GM21526 (cell line): ENCODE data around the gene PDE4B.
"Not testable (repeated sequence)": the region's sequence is repeated elsewhere in the genome, so short reads cannot be mapped to it uniquely, and the experiment has no call there.

Source experiments
- ATAC-seq: cut with Tn5 transposase; IDR thresholded peaks from one replicate; pipeline ENCODE4 v1.9.1; 2021; ENCODE audit warnings: moderate library complexity; ENCODE audit not compliant: unreplicated experiment, low FRiP score

PDE4B gene

DNA sequence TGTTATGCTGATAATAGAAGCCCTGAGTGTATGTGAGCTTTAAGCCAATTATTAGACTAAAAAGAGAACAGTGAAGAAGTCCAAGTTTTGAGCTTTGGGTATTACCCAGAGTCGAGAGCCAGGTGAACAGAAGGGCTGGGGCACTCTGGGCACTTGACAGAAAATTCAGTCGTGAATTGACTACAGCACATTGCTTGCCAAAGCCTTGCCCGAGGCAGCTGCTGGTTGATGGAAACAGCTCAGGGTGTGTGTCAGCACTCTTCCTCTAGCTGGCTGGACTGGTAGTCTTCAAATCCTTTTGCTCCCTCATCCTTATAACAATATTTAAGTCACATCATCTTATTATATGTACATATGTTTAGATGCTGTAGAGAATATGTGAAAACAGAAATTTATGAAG, 21.3 kb downstream of the PDE4B start:
- ATAC-seq = no peak

DNA sequence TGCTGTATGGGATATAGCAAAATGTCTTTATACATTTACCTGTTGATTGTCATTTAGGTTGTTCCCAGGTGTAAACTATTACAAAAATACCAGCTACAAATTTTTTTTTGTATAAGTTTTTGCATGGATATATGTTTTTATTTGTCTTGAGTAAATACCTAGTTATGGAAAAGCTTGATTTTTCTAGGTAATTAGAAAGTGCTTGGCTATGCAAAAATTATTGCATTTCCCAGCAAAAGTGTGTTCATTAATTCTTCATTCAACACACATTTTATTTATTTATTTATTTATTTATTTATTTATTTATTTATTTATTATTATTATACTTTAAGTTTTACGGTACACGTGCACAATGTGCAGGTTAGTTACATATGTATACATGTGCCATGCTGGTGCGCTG, 22.1 kb downstream of the PDE4B start:
- ATAC-seq = no peak

DNA sequence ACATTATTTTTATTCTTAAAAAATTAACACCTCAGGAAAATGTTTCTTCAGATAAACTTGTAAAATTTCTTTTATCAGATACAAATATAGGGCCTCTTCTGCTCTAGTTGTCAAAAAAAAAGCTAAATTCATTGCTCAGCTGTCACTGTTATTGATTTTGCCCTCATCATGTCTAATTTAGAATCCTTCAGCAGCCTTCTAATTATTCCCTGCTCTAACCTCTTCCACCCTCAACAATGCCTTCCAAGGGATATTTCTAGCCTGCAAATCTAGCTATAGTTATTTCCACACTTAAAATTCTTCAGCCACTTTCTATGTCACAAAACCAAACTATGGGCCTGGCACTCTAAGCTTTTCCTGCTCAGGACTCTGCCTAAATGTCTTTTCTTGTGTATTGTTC, 25.2 kb downstream of the PDE4B start:
- ATAC-seq = no peak

DNA sequence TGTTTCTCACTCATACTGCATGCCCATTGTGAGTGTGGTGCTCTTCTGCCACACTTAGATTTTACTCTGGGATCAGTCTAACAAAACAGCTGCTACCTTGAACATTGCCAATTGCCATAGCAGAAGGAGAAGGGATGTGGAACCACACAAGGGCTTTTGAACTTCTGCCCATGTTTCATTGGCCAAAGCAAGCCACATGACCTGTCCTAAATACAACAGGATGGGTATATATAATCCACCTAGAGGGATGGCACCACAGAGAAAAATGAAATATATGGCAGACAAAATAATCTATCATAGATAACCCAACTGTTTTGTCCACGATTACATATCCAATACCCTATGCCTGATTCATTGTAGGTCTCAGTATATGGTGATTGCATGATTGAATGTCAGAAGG, 26.3 kb downstream of the PDE4B start:
- ATAC-seq = no peak

DNA sequence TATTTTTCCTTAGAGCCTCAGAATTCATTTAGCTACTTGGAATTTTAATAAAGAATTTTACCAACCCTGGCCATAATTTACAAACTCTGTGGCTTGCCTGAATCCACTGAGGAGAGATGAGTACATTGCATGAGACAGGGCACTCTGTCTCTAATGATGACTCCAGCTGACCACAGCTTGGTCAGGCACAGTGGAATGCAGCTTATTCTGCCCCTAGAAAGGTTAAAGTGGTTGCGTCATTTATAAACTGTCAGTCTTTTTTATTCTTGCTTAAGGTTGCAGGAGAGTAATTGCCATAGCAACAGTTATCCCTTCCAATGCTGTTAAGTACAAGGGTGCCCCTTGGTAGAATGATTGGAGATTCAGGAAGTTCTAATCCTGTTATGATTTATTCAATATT, 28.3 kb downstream of the PDE4B start:
- no peak for ATAC-seq

DNA sequence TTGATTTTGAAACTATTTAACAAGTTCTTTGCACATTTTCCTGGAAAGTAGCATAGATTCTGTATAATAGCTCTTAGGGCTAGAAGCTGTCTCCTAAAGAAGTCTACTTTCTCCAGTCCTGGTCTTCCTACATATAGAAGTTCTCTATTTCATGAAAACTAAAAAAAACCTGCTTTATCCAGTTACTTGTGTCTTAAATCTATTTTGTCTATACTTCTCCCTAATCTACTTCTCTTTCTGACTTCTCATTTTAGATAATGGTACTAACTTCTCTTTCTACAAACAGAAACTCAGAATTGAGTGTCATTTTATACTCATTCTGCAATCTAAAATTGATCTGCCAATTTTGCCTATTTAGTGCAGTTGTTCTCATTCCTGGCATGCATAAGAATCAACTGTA, 28.7 kb downstream of the PDE4B start:
- no peak for ATAC-seq

DNA sequence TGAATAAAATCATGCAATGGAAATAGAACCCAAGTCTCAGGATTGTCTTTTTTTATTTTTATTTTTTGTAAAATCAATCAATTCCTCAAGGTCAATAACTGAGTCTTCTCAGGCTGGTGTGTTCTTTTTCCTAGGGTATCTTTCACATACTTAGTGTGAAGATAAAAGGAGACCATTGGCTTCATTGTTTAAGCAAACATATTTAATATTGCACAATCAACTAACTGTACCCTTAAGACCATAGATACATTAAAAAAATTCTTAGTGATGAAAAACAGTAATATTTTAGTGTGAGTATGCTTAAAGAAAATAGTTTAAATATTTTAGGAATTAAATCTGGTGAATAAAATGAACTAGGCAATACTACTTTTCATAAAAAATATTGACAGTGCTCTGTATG, 31.4 kb downstream of the PDE4B start:
- no peak for ATAC-seq

DNA sequence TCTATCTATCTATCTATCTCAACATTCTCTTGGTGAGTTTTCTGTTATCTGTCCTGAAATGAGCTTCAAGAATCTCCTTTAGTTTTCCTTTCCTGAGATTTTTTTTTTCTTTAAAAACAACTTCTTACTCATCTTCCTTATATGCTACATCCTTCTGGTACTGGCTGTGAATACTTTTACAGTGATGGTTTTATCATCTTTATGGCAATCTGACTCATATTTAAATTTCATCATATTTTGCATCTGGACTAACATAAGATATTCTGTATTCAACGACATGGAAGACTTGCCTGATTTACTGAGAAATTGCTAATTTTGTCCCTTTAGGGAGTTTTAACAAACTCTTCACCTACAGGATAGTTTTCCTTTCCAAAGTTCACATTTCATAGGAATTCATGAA, 33.0 kb downstream of the PDE4B start:
- ATAC-seq = no peak

DNA sequence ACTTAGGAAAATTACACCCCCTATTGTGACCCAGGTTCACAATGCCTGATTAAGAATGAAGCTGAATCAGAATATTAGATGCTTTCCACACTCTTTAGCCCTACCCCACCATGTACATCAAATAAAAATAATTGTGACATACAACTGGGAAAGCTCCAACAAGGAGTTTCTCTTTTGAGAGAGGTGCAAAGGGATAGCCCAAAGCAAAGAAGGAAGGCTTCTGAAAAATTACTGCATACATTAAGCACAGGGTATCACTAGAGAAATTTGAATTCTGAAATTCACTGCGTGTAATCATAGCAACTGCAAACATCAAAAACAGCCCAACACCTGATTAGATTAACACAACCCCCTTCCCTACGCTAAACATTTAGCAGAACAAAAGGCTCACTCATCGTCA, 34.1 kb downstream of the PDE4B start:
- no peak for ATAC-seq

DNA sequence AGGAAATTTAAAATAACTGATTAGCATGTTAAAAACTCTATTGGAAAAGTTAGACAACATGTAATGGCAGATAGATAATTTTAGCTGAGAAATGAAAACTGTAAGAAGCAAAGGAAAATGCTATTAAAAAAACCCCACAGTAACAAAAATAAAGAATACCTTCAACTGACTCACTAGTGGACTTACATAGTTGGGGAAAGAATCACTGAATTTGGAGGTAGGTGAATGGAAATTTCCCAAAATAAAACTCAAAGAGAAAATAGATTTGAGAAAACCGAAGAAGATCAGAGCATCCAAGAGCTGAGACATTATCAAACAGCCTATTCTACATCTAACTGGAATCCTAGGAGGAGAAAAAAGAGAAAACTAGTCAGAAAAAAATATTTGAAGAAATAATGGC, 34.7 kb downstream of the PDE4B start:
- no peak for ATAC-seq

DNA sequence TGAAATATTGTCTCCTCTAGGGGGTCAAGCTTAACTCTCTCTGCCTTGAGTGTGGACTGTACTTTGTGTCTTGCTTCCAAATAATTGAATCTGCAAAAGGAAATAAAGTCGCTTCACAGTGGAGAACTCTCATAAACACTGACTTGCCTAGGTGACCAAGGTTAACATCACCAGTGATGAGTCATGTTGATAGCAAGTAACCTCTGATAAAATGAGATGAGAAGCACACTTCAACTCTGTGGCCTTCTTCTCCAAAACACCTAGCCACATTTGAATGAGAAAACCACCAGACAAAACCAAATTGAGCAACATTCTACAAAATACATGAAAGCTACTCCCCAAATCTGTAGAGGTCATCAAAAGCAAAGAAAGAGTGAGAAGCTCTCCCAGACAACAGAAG, 37.6 kb downstream of the PDE4B start:
- no peak for ATAC-seq

DNA sequence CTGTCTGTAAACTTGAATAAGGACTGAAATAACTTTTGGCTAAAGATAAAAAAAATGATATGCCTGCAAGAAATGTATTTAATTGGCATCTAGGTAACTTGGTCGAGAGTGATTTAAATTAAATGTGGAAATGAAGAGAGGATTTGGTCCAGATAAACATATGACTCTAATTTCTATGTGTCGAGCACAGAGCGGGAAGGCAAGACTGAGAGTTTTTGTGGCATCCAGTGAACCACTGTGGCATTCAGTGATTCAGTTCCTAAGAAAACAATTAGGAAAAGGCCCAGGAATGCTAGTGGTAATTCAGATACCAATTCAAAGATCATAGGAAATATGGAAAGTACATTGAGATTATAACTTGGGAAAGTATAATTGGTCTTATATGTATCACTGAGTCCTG, 39.6 kb downstream of the PDE4B start:
- no peak for ATAC-seq

DNA sequence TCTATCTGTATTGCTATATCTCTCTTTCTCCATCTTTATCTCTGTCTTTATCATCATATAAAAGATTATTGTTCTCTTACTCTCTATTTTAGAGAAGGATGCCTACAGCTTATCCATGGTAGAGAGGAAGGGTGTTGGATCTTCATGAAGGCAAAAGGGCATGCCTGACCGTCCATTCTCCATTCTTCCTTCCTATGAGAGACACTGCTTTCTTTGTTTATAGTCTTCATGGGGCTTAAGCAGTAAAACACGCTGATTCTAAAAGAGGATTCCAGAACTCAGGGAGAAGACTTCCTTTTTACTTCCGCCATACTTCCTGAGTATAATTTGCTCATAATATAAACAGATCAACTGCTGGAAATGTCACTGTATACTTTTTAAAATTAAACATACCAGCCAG, 44.0 kb downstream of the PDE4B start:
- no peak for ATAC-seq

DNA sequence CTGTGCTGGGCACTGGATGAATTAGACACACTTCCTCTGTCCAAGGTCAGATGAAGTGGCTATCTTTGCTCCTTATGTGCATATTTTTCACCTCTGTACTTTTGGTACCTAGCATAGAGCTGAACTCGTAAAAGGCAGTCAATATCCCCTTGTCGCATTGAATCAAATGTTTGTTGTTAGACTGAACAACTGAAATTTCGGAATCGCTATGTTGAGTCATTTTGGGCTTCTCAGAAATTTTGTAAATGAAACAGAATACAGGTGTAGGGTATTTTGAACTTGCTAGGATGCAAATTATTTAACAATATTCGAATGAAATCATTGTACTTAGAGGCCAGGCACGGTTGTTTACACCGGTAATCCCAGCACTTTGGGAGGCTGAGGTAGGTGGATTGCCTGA, 48.0 kb downstream of the PDE4B start:
- peak; percentile 55 for ATAC-seq

DNA sequence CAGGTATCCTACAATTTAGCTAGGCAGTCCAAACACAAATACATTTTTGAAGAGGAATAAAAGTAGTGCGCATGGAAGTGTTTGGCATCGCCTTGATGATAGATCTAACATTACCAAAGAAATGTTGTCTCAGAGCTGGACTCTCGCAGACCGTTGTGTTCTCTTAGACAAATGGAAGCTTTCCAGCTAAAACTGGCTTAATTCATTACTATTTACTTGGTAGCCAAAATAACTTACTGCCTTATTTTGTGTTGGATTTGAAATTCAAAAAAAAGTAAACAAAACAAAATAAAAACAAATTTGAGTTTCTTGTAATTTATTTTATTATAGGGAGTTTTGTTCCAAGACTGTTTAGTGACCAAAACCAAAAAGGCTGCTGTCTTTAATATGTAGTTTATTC, 51.6 kb downstream of the PDE4B start:
- no peak for ATAC-seq

DNA sequence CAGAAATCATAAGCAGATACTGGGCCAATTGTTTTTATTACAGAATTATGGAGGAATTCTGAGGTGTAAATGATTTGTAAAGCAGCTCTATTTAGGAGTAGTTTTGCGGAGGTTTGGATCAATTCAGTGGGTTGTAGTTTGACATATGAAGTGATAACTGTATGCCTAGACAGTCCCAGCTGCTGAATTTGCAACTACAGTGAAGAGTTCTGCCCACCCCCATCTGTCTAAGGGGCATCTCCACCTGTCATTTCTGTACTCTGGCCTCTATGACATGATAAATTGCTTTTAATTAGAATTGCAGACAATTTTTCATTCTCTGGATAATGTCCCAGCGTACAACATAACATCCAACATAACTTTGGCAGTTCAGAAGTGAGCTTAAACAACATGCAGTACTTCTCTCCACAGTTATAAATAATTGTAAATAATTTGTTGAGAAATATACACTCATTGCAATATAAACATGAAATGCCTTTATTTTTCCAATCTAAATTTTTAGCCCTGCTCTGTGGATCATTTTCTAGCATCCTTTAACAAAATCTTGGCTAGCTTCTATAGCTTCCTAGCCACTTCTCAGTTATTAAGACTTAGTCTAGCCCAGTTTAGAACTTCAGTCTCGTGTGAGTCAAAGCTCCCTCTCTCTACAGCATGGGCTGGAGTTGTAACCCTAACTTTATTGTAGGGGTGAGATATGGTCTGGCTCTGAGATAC, 52.3 kb downstream of the PDE4B start:
- no peak for ATAC-seq

DNA sequence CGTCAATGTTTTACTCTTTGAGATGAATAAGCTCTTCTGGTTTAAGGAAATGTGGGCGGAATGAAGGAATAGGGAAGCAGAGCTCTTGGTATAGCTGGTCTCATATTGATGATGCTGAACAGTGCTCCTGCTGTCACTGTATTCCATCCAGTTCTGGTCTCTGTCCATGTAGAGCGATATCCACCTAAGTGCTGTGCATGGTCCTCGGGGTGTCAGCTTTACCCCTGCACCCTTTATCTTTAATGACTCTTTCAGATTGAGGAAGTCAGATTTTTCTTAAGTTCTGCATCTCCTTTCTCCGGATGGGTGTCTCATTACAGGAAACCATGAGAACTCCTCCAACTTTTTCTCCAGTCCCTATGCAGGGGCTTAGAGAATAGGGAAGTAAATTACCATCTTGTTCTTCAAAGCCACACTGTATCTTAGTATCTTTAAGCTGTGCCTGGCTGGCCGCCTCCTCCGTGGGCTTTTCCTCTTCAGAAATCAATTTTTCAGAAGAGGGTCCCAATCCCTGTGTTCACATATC, 52.9 kb downstream of the PDE4B start:
- ATAC-seq = no peak

DNA sequence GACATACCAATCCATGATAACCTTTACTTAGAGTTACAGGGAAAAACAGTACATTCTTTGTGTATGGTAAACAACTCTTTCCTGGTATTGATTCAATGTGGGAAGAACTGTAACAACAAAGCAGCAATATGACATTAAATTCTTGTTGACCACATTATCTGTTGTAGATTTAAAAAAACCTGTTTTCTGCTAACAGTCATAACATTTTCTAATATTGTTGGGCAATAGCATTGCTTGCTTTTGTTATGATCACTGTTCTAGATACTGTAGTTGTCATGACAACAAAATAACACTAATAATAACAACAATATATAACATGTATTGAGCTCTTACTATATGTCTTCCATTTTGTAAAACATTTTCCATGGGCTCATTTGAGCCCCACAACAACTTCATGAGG, 54.2 kb downstream of the PDE4B start:
- no peak for ATAC-seq

DNA sequence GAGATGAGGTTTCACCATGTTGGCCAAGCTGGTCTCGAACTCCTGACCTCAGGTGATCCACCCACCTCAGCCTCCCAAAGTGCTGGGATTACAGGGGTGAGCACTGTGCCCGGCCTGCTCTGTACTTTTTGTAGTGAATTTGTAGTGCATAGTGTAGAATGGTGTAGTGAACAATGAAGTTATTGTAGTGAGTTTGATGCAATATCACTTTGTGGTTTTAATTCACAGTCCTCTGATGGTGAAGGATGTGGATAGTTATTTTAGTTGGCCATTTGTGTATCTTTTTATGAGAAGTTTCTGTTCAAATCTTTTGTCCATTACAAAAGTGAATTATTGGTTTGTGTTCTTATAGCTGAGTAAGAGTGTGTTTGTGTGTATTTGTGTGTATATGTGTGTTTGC, 57.6 kb downstream of the PDE4B start:
- ATAC-seq = no peak

DNA sequence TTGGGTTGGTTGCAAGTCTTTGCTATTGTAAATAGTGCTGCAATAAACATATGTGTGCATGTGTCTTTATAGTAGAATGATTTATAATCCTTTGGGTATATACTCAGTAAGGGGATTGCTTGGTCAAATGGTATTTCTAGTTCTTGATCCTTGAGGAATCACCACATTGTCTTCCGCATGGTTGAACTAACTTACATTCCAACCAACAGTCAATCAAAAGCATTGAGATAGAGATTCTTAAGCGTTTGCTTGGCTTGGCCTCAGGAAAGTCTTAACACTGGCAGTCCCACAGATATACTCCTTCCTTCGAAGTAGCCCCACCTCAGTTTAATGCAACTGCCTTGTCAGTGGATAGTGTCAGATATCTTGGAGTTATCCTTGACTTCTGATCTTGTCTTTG, 63.9 kb downstream of the PDE4B start:
- ATAC-seq = not testable (repeated sequence)

DNA sequence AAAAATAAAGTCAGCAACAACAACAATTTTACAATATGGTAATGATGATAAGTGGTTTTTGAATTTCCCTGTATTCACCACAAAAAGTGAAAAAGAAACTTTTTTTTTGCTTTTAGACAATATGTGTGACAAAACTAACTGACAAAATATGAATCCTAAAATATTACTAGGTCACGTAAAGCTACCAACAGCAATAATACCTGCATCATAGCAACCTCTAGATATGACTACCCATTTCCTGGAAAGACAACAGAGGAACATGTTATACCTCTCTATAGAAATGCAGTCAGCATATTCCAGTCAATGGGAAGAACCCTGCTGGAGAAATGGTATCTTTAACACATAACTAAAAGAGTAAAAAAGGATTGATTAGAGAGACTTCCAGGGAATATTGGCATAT, 73.7 kb downstream of the PDE4B start:
- no peak for ATAC-seq

DNA sequence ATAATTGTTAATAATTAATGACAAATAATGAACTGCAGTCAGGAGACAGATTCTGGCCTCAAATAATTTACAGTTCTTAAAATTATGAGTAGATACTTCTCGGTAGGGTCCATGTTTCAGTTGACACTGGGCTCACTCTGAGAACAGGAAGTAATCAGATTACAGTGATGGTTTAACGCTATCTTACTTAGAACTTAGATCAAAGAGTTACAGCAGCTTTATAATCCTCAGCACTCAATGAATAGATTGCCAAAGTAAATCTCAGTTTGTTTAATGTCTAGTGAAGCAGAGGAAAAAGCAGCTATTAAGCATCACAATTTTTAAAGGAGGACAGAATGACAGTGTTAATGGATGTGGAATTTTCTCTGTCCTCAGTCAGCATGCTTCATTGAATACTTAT, 79.6 kb downstream of the PDE4B start:
- ATAC-seq = no peak

DNA sequence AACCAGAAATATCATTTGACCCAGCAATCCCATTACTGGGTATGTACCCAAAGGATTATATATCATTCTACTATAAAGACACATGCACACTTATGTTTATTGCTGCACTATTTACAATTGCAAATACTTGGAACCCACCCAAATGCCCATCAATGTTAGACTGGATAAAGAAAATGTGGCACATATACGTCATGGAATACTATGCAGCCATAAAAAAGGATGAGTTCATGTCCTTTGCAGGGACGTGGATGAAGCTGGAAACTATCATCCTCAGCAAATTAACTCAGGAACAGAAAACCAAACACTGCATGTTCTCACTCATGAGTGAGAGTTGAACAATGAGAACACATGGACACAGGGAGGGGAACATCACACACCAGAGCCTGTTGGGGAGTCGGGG, 85.6 kb downstream of the PDE4B start:
- ATAC-seq = not testable (repeated sequence)
